ENCODE data around the gene CNTNAP2.
A peak's percentile ranks its signal among the peaks of the same experiment; 100 is the strongest.
"Not testable (repeated sequence)": the region's sequence is repeated elsewhere in the genome, so short reads cannot be mapped to it uniquely, and the experiment has no call there.

The CNTNAP2 gene

GRCh38 chr7:148330124-148330818, 2213.7 kb downstream of the CNTNAP2 start:
- no peak for FAIRE-seq
- TF ChIP-seq POLR2A (IDR thresholded peaks at IDR 0.05; ENCODE audit: low read depth, low read length) (no peak), SPI1 (IDR thresholded peaks at IDR 0.05; ENCODE audit: low read depth, low read length) (no peak), POLR2AphosphoS5 (IDR thresholded peaks at IDR 0.05; ENCODE audit: low read depth, low read length) (no peak), TAF1 (IDR thresholded peaks at IDR 0.05; ENCODE audit: low read depth, low read length) (no peak), POU2F2 (IDR thresholded peaks at IDR 0.05; ENCODE audit: low read depth, low read length) (no peak), PAX5 (IDR thresholded peaks at IDR 0.05; ENCODE audit: insufficient read depth, low read length, severe bottlenecking) (no peak)

GRCh38 chr7:148330822-148331221, 2214.2 kb downstream of the CNTNAP2 start:
- FAIRE-seq (peak; percentile 77), DNase-seq (ENCODE audit: insufficient read length, low spot score) (no peak)
- TF ChIP-seq TAF1 (IDR thresholded peaks at IDR 0.05; ENCODE audit: low read depth, low read length) = no peak
- TF ChIP-seq POU2F2 (IDR thresholded peaks at IDR 0.05; ENCODE audit: low read depth, low read length) = no peak
- no peak for TF ChIP-seq POLR2AphosphoS5 (IDR thresholded peaks at IDR 0.05; ENCODE audit: low read depth, low read length)
- no peak for TF ChIP-seq POLR2A (IDR thresholded peaks at IDR 0.05; ENCODE audit: low read depth, low read length)
- TF ChIP-seq PAX5 (IDR thresholded peaks at IDR 0.05; ENCODE audit: insufficient read depth, low read length, severe bottlenecking) = no peak
- no peak for TF ChIP-seq SPI1 (IDR thresholded peaks at IDR 0.05; ENCODE audit: low read depth, low read length)

More at GRCh38 chr7:148330124-148330818, 2213.7 kb downstream of the CNTNAP2 start:
- DNase-seq (ENCODE audit: insufficient read length, low spot score) = no peak

- FAIRE-seq = peak; percentile 100
- not testable (repeated sequence) for DNase-seq (ENCODE audit: insufficient read length, low spot score)
Observed at GRCh38 chr7:148331456-148331855, 2214.9 kb downstream of the CNTNAP2 start.

- DNase-seq (ENCODE audit: insufficient read length, low spot score) = no peak
- no peak for FAIRE-seq
- TF ChIP-seq PAX5 (IDR thresholded peaks at IDR 0.05; ENCODE audit: insufficient read depth, low read length, severe bottlenecking) (no peak), POLR2A (IDR thresholded peaks at IDR 0.05; ENCODE audit: low read depth, low read length) (no peak), POLR2AphosphoS5 (IDR thresholded peaks at IDR 0.05; ENCODE audit: low read depth, low read length) (no peak), SPI1 (IDR thresholded peaks at IDR 0.05; ENCODE audit: low read depth, low read length) (no peak), POU2F2 (IDR thresholded peaks at IDR 0.05; ENCODE audit: low read depth, low read length) (no peak), TAF1 (IDR thresholded peaks at IDR 0.05; ENCODE audit: low read depth, low read length) (no peak)
Observed at GRCh38 chr7:148332191-148333186, 2215.9 kb downstream of the CNTNAP2 start.

GRCh38 chr7:148334441-148334956, 2217.9 kb downstream of the CNTNAP2 start:
- FAIRE-seq = no peak
- no peak for TF ChIP-seq PAX5 (IDR thresholded peaks at IDR 0.05; ENCODE audit: insufficient read depth, low read length, severe bottlenecking)
- TF ChIP-seq POLR2AphosphoS5 (IDR thresholded peaks at IDR 0.05; ENCODE audit: low read depth, low read length) = no peak
- TF ChIP-seq TAF1 (IDR thresholded peaks at IDR 0.05; ENCODE audit: low read depth, low read length) = no peak
- no peak for TF ChIP-seq POU2F2 (IDR thresholded peaks at IDR 0.05; ENCODE audit: low read depth, low read length)
- no peak for TF ChIP-seq SPI1 (IDR thresholded peaks at IDR 0.05; ENCODE audit: low read depth, low read length)
- TF ChIP-seq POLR2A (IDR thresholded peaks at IDR 0.05; ENCODE audit: low read depth, low read length) = no peak
- no peak for DNase-seq (ENCODE audit: insufficient read length, low spot score)

- TF ChIP-seq TAF1 (IDR thresholded peaks at IDR 0.05; ENCODE audit: low read depth, low read length) (no peak), POLR2A (IDR thresholded peaks at IDR 0.05; ENCODE audit: low read depth, low read length) (no peak), POU2F2 (IDR thresholded peaks at IDR 0.05; ENCODE audit: low read depth, low read length) (no peak), SPI1 (IDR thresholded peaks at IDR 0.05; ENCODE audit: low read depth, low read length) (no peak)
- DNase-seq (ENCODE audit: insufficient read length, low spot score) (no peak), FAIRE-seq (no peak)
Observed at GRCh38 chr7:148334959-148335577, 2218.5 kb downstream of the CNTNAP2 start.

- TF ChIP-seq TAF1 (IDR thresholded peaks at IDR 0.05; ENCODE audit: low read depth, low read length) (no peak), POU2F2 (IDR thresholded peaks at IDR 0.05; ENCODE audit: low read depth, low read length) (no peak), SPI1 (IDR thresholded peaks at IDR 0.05; ENCODE audit: low read depth, low read length) (no peak), POLR2AphosphoS5 (IDR thresholded peaks at IDR 0.05; ENCODE audit: low read depth, low read length) (no peak), PAX5 (IDR thresholded peaks at IDR 0.05; ENCODE audit: insufficient read depth, low read length, severe bottlenecking) (no peak), POLR2A (IDR thresholded peaks at IDR 0.05; ENCODE audit: low read depth, low read length) (no peak)
- no peak for DNase-seq (ENCODE audit: insufficient read length, low spot score)
- FAIRE-seq = no peak
Observed at GRCh38 chr7:148335790-148336189, 2219.2 kb downstream of the CNTNAP2 start.

GRCh38 chr7:148336411-148336810, 2219.8 kb downstream of the CNTNAP2 start:
- TF ChIP-seq POLR2A (IDR thresholded peaks at IDR 0.05; ENCODE audit: low read depth, low read length) (no peak), PAX5 (IDR thresholded peaks at IDR 0.05; ENCODE audit: insufficient read depth, low read length, severe bottlenecking) (no peak), POU2F2 (IDR thresholded peaks at IDR 0.05; ENCODE audit: low read depth, low read length) (no peak), SPI1 (IDR thresholded peaks at IDR 0.05; ENCODE audit: low read depth, low read length) (no peak), POLR2AphosphoS5 (IDR thresholded peaks at IDR 0.05; ENCODE audit: low read depth, low read length) (no peak), TAF1 (IDR thresholded peaks at IDR 0.05; ENCODE audit: low read depth, low read length) (no peak)
- FAIRE-seq (no peak), DNase-seq (ENCODE audit: insufficient read length, low spot score) (no peak)
